ENCODE data around the gene FGFRL1. TPM values are rescaled to one million over a fixed set of nuclear protein-coding genes. Genes with fewer than 3 reads are reported as not detected.
A peak's percentile ranks its signal among the peaks of the same experiment; 100 is the strongest.

FGFRL1 gene
- total and polyA plus RNA-seq, 4 donors = 11.2 to 43.7 (median 33.4) TPM

GRCh38 chr4:1058198-1058996, 47.0 kb downstream of the FGFRL1 start:
- no peak for DNase-seq (ENCODE audit: low read depth in 4 of 6, low spot score in 6 of 6)
- no peak overlapping the region for H3K4me3 ChIP-seq (ENCODE audit: low read depth, low read length)
- no peaks in the 10 kb centered on the region for H3K9me3 ChIP-seq (ENCODE audit: control insufficient read depth, insufficient read depth, low read length)
- peaks cover 31% of the 10 kb centered on the region for H3K4me1 ChIP-seq (ENCODE audit: control insufficient read depth, insufficient read depth, low read length)
- peaks cover 22% of the 10 kb centered on the region for H3K27me3 ChIP-seq (ENCODE audit: control insufficient read depth, insufficient read depth, low read length)
- H3K36me3 ChIP-seq (ENCODE audit: control insufficient read depth, insufficient read depth, low read length) = no peaks in the 10 kb centered on the region
- H3K27ac ChIP-seq (ENCODE audit: low read depth, low read length) = no peak overlapping the region
- 66% methylated on average over 34 of the region's 35 CpGs for WGBS (ENCODE audit: insufficient coverage)

DNA sequence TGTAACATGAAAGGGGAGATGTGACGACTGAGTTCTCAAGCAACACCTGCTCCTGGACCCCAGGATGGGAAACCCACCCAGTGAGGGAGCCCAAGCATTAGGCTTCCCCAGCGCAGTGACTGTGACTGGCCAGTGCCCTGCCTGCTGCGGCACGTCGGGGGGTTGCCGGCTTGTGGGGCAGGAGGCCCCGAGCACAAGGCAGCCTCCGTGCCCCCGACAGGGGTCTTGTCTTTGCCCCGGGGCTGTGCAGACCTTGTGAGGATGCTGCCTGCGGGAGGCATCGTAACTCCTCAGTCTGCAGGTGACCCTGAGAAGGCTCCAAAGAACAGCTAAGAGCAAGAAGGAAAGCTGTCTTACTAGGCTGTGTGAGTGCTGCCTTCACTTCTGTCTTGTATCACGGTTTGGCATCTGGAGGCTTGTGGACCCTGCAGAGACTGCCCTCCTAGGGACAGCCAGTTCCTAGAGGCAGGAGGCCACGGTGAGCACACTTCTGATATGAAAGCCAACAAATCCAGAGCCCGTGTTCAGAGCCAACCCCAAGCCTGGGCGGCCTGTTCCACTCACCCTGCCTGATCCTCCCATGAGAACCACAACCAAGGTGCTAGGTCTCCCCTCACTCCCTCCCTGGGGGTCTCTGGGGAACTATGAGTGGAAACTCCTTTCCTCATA, 47.7 kb downstream of the FGFRL1 start:
- 70% methylated on average over 16 of the region's 16 CpGs for WGBS (ENCODE audit: insufficient coverage)
- peaks cover 16% of the 10 kb centered on the region for H3K27me3 ChIP-seq (ENCODE audit: control insufficient read depth, insufficient read depth, low read length)

DNA sequence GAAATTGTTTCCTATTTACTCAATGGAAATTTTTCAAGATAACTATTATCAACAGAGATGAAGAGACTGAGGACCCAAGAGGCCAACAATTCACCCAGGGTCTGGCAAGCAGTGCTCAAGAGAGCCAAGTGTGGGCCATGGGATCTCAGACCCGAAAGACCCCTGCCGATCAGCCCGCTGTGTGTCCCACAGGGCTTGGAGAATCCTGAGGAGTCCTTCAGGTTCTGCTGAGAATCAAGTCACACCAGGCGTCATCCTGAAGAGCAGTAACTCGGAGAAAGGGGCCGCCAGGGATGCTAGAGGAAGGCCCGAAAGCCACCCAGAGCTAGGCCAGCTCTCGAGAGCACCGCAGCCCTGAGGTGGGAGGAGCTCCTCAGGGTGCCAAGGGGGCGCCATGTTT, 48.7 kb downstream of the FGFRL1 start:
- H3K9me3 ChIP-seq (ENCODE audit: control insufficient read depth, insufficient read depth, low read length) = no peaks in the 10 kb centered on the region
- H3K4me1 ChIP-seq (ENCODE audit: control insufficient read depth, insufficient read depth, low read length) = peaks cover 29% of the 10 kb centered on the region
- no peak overlapping the region for H3K27ac ChIP-seq (ENCODE audit: low read depth, low read length)
- peaks cover 16% of the 10 kb centered on the region for H3K27me3 ChIP-seq (ENCODE audit: control insufficient read depth, insufficient read depth, low read length)
- no peak overlapping the region for H3K4me3 ChIP-seq (ENCODE audit: low read depth, low read length)
- H3K36me3 ChIP-seq (ENCODE audit: control insufficient read depth, insufficient read depth, low read length) = no peaks in the 10 kb centered on the region
- DNase-seq (ENCODE audit: low read depth in 4 of 6, low spot score in 6 of 6) = no peak
- WGBS (ENCODE audit: insufficient coverage) = 63% methylated on average over 9 of the region's 10 CpGs

More for the DNA sequence above, 47.7 kb downstream of the FGFRL1 start:
- H3K4me3 ChIP-seq (ENCODE audit: low read depth, low read length) = no peak overlapping the region
- H3K4me1 ChIP-seq (ENCODE audit: control insufficient read depth, insufficient read depth, low read length) = peaks cover 29% of the 10 kb centered on the region
- H3K9me3 ChIP-seq (ENCODE audit: control insufficient read depth, insufficient read depth, low read length) = no peaks in the 10 kb centered on the region
- H3K27ac ChIP-seq (ENCODE audit: low read depth, low read length) = no peak overlapping the region
- DNase-seq (ENCODE audit: low read depth in 4 of 6, low spot score in 6 of 6) = no peak
- H3K36me3 ChIP-seq (ENCODE audit: control insufficient read depth, insufficient read depth, low read length) = no peaks in the 10 kb centered on the region

DNA sequence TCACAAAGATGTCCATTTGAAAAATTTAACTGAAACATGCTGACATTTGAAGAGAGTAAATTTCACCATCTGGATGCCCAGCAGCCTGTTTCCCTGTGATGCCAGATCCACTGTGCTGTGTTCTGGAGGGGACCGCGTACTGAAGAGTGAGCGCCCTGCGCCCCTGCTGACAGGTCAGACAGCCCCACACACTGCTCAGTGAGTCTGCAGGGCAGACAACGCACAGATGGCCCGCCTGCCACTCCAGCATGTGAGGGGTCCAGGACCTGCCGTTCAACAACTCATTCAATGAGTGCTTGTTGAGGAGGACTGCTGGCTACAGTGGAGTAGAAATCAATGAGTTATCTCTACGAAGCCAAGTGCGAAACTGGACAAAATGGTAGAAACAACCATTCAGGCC, 49.2 kb downstream of the FGFRL1 start:
- Histone ChIP-seq H3K27ac (ENCODE audit: low read depth, low read length) (no peak overlapping the region), H3K36me3 (ENCODE audit: control insufficient read depth, insufficient read depth, low read length) (no peaks in the 10 kb centered on the region), H3K9me3 (ENCODE audit: control insufficient read depth, insufficient read depth, low read length) (no peaks in the 10 kb centered on the region), H3K4me1 (ENCODE audit: control insufficient read depth, insufficient read depth, low read length) (peaks cover 25% of the 10 kb centered on the region), H3K4me3 (ENCODE audit: low read depth, low read length) (no peak overlapping the region), H3K27me3 (ENCODE audit: control insufficient read depth, insufficient read depth, low read length) (peaks cover 12% of the 10 kb centered on the region)
- 71% methylated on average over 8 of the region's 9 CpGs for WGBS (ENCODE audit: insufficient coverage)
- DNase-seq (ENCODE audit: low read depth in 4 of 6, low spot score in 6 of 6) = peak in 1 of 6 donors; percentile 28

- Histone ChIP-seq H3K4me1 (ENCODE audit: control insufficient read depth, insufficient read depth, low read length) (peaks cover 21% of the 10 kb centered on the region), H3K27me3 (ENCODE audit: control insufficient read depth, insufficient read depth, low read length) (peaks cover 7% of the 10 kb centered on the region), H3K27ac (ENCODE audit: low read depth, low read length) (no peak overlapping the region), H3K4me3 (ENCODE audit: low read depth, low read length) (no peak overlapping the region), H3K9me3 (ENCODE audit: control insufficient read depth, insufficient read depth, low read length) (no peaks in the 10 kb centered on the region), H3K36me3 (ENCODE audit: control insufficient read depth, insufficient read depth, low read length) (no peaks in the 10 kb centered on the region)
- no peak for DNase-seq (ENCODE audit: low read depth in 4 of 6, low spot score in 6 of 6)
- 71% methylated on average over 14 of the region's 14 CpGs for WGBS (ENCODE audit: insufficient coverage)
Measured at GRCh38 chr4:1061056-1061700, 49.8 kb downstream of the FGFRL1 start.

DNA sequence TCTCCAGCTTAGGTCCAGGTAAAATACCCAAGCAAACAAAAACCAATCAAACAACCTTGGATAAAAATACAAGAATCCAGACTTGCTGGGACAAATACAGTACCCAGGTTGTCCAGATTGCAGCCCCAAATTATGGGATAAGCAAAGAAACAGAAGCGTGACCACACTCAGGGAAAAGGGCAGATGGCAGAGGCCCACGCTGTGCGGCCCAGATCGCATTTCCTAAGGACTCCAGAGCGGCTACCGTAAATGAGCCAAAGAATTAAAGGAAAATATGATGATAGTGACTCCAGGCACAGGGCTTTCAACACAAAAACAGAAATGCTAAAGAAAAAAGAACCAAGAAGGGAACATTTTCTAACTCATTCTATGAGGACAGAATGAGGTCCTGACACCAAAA, 50.3 kb downstream of the FGFRL1 start:
- Histone ChIP-seq H3K4me3 (ENCODE audit: low read depth, low read length) (no peak overlapping the region), H3K27me3 (ENCODE audit: control insufficient read depth, insufficient read depth, low read length) (peaks cover 7% of the 10 kb centered on the region), H3K27ac (ENCODE audit: low read depth, low read length) (no peak overlapping the region), H3K9me3 (ENCODE audit: control insufficient read depth, insufficient read depth, low read length) (no peaks in the 10 kb centered on the region), H3K36me3 (ENCODE audit: control insufficient read depth, insufficient read depth, low read length) (no peaks in the 10 kb centered on the region), H3K4me1 (ENCODE audit: control insufficient read depth, insufficient read depth, low read length) (peaks cover 19% of the 10 kb centered on the region)
- no peak for DNase-seq (ENCODE audit: low read depth in 4 of 6, low spot score in 6 of 6)
- WGBS (ENCODE audit: insufficient coverage) = 75% methylated on average over 1 of the region's 6 CpGs

- Histone ChIP-seq H3K4me3 (ENCODE audit: low read depth, low read length) (no peak overlapping the region), H3K9me3 (ENCODE audit: control insufficient read depth, insufficient read depth, low read length) (no peaks in the 10 kb centered on the region), H3K4me1 (ENCODE audit: control insufficient read depth, insufficient read depth, low read length) (peaks cover 14% of the 10 kb centered on the region), H3K27ac (ENCODE audit: low read depth, low read length) (no peak overlapping the region), H3K27me3 (ENCODE audit: control insufficient read depth, insufficient read depth, low read length) (peaks cover 7% of the 10 kb centered on the region), H3K36me3 (ENCODE audit: control insufficient read depth, insufficient read depth, low read length) (no peaks in the 10 kb centered on the region)
- whole genome bisulfite sequencing (ENCODE audit: insufficient coverage) = 80% methylated on average over 1 of the region's 7 CpGs
- no peak for DNase-seq (ENCODE audit: low read depth in 4 of 6, low spot score in 6 of 6)
Measured at GRCh38 chr4:1062419-1062818, 51.0 kb downstream of the FGFRL1 start.

GRCh38 chr4:1065732-1066131, 54.3 kb downstream of the FGFRL1 start:
- WGBS (ENCODE audit: insufficient coverage) = 77% methylated on average over 3 of the region's 4 CpGs
- no peak for DNase-seq (ENCODE audit: low read depth in 4 of 6, low spot score in 6 of 6)
- Histone ChIP-seq H3K9me3 (ENCODE audit: control insufficient read depth, insufficient read depth, low read length) (no peaks in the 10 kb centered on the region), H3K4me3 (ENCODE audit: low read depth, low read length) (no peak overlapping the region), H3K27me3 (ENCODE audit: control insufficient read depth, insufficient read depth, low read length) (no peaks in the 10 kb centered on the region), H3K27ac (ENCODE audit: low read depth, low read length) (no peak overlapping the region), H3K36me3 (ENCODE audit: control insufficient read depth, insufficient read depth, low read length) (no peaks in the 10 kb centered on the region), H3K4me1 (ENCODE audit: control insufficient read depth, insufficient read depth, low read length) (peaks cover 12% of the 10 kb centered on the region)

- H3K27ac ChIP-seq (ENCODE audit: low read depth, low read length) = no peak overlapping the region
- H3K4me3 ChIP-seq (ENCODE audit: low read depth, low read length) = no peak overlapping the region
- DNase-seq (ENCODE audit: low read depth in 4 of 6, low spot score in 6 of 6) = no peak
- H3K27me3 ChIP-seq (ENCODE audit: control insufficient read depth, insufficient read depth, low read length) = no peaks in the 10 kb centered on the region
- no peaks in the 10 kb centered on the region for H3K36me3 ChIP-seq (ENCODE audit: control insufficient read depth, insufficient read depth, low read length)
- H3K4me1 ChIP-seq (ENCODE audit: control insufficient read depth, insufficient read depth, low read length) = peaks cover 5% of the 10 kb centered on the region
- WGBS (ENCODE audit: insufficient coverage) = 98% methylated on average over 5 of the region's 7 CpGs
- H3K9me3 ChIP-seq (ENCODE audit: control insufficient read depth, insufficient read depth, low read length) = no peaks in the 10 kb centered on the region
Measured at GRCh38 chr4:1069394-1069793, 58.0 kb downstream of the FGFRL1 start.
